K562 (cell line): ENCODE data around the gene CYP4F12. TPM values are rescaled to one million over a fixed set of nuclear protein-coding genes. Genes with fewer than 3 reads are reported as not detected.

ENCODE experiments used
- ATAC-seq: fragments of 200-7000 bp; cut with Tn5 transposase; 3 replicates; pipeline ENCODE4 v1.9.1; 2020; ENCODE audit warnings: moderate library complexity
- BruUV-seq: library from RNA; stranded (reverse); fragments of 400-500 nt; replicated peaks from 2 replicates; lab custom pipeline; 2021; lab: Mats Ljungman, UMichigan
- CTCF ChIA-PET: fragments of 300-600 bp; formaldehyde crosslinking; extraction: SDS; loops from one replicate; lab custom pipeline; 2021; ENCODE audit warnings: low intra/inter-chr PET ratio; lab: Yijun Ruan, JAX
- POLR2A ChIA-PET: fragments of 300-600, 350-650 bp; sonication (Branson Sonifier 250); formaldehyde crosslinking; extraction: SDS; loops from one replicate; lab custom pipeline; 2021; ENCODE audit warnings: antibody characterized with exemption, inconsistent platforms; lab: Yijun Ruan, JAX
- DNase-seq, 4 experiments: peaks; one replicate each; pipeline versions ENCODE4 v3.0.0 to v3.0.0-alpha.2; 2011 to 2018; ENCODE audit warnings: low spot score in 3 of 4, mixed read lengths in 3 of 4; ENCODE audit errors: extremely low read depth in 1 of 4
- FAIRE-seq: peaks from 2 replicates; lab custom pipeline; 2011; peaks lifted over from hg19 to GRCh38; lab: Jason Lieb, UNC
- H2AFZ ChIP-seq: 2 replicates; pipeline ENCODE4 v1.6.0; 2011; ENCODE audit warnings: low read depth, low read length, control low read depth, inconsistent platforms
- H3K27ac ChIP-seq: fragments of 200-600 bp; 3 replicates; pipeline ENCODE4 v1.8.0; 2011; ENCODE audit warnings: low read depth, mild to moderate bottlenecking, control low read depth, inconsistent platforms, low read length, moderate library complexity, mixed read lengths; ENCODE audit errors: extremely low read depth
- H3K27me3 ChIP-seq, 2 experiments: fragments of 300-600 bp in 1 of 2; 2 replicates in 1 of 2; 3 replicates in 1 of 2; pipeline versions ENCODE4 v1.6.0 to v1.8.0; 2011; ENCODE audit warnings: inconsistent platforms in 2 of 2, low read length in 2 of 2, mild to moderate bottlenecking in 1 of 2, mixed read lengths in 1 of 2, moderate library complexity in 1 of 2; ENCODE audit not compliant: control insufficient read depth in 2 of 2, insufficient read depth in 2 of 2
- H3K36me3 ChIP-seq: fragments of 300-600 bp; 3 replicates; pipeline ENCODE4 v1.8.0; 2011; ENCODE audit warnings: mild to moderate bottlenecking, low read length, inconsistent platforms; ENCODE audit not compliant: control insufficient read depth, insufficient read depth
- H3K4me1 ChIP-seq, 2 experiments: fragments of 200-600 bp in 1 of 2; replicated peaks in 1 of 2; 2 replicates in 1 of 2; 3 replicates in 1 of 2; pipeline versions ENCODE4 v1.5.1 to v1.8.0; 2011; ENCODE audit warnings: inconsistent platforms in 2 of 2, low read length in 2 of 2, mild to moderate bottlenecking in 1 of 2, mixed read lengths in 1 of 2, moderate library complexity in 1 of 2; ENCODE audit not compliant: control insufficient read depth in 2 of 2, insufficient read depth in 2 of 2
- H3K4me2 ChIP-seq: 2 replicates; pipeline ENCODE4 v1.6.1; 2011; ENCODE audit warnings: low read length, control low read depth, inconsistent platforms, mixed read lengths; ENCODE audit not compliant: insufficient read depth
- H3K4me3 ChIP-seq: fragments of 200-600 bp; sonication (generic), shearing (Covaris generic); 2 replicates; pipeline ENCODE4 v1.5.1; 2016; ENCODE audit warnings: control low read depth, inconsistent platforms
- H3K79me2 ChIP-seq: fragments of 200-600 bp; 3 replicates; pipeline ENCODE4 v1.8.0; 2011; ENCODE audit warnings: low read length, inconsistent platforms; ENCODE audit not compliant: control insufficient read depth, insufficient read depth
- H3K9ac ChIP-seq, 2 experiments: 2 replicates each; pipeline versions ENCODE4 v1.6.0 to v1.6.1; 2011; ENCODE audit warnings: low read depth in 2 of 2, low read length in 2 of 2, control low read depth in 1 of 2, inconsistent platforms in 1 of 2, mild to moderate bottlenecking in 1 of 2, mixed read lengths in 1 of 2; ENCODE audit not compliant: insufficient read depth in 1 of 2
- H3K9me1 ChIP-seq: one replicate; pipeline ENCODE4 v1.6.0; 2011; ENCODE audit warnings: inconsistent platforms, mild to moderate bottlenecking, low read length, moderate library complexity; ENCODE audit not compliant: control insufficient read depth, insufficient read depth
- H3K9me3 ChIP-seq: replicated peaks from 2 replicates; pipeline ENCODE4 v1.5.1; 2011; ENCODE audit warnings: low read depth, low read length, inconsistent platforms; ENCODE audit not compliant: control insufficient read depth, insufficient read depth
- H4K20me1 ChIP-seq: replicated peaks from 2 replicates; pipeline ENCODE4 v1.6.1; 2011; ENCODE audit warnings: low read length, inconsistent platforms, mixed read lengths; ENCODE audit not compliant: control insufficient read depth, insufficient read depth
- BRD4 ChIP-seq: fragments of 200-600 bp; sonication (generic); IDR thresholded peaks from 2 replicates; pipeline ENCODE4 v1.6.1; 2017; ENCODE audit warnings: inconsistent platforms
- CBX3 ChIP-seq, 2 experiments: IDR thresholded peaks; 1 replicate in 1 of 2; 2 replicates in 1 of 2; pipeline ENCODE4 v1.6.1; 2012; ENCODE audit warnings: inconsistent platforms in 2 of 2, low read length in 2 of 2, borderline replicate concordance in 1 of 2, control low read depth in 1 of 2
- DNMT1 ChIP-seq: fragments of 450-650 bp; IDR thresholded peaks from 2 replicates; pipeline ENCODE4 v1.6.1; 2016; ENCODE audit warnings: antibody characterized with exemption, mild to moderate bottlenecking
- GABPB1 ChIP-seq: sonication (generic); formaldehyde crosslinking; IDR thresholded peaks from 2 replicates; pipeline ENCODE4 v1.8.0; 2022; ENCODE audit warnings: mild to moderate bottlenecking, missing genetic modification reagents
- GABPB2 ChIP-seq: fragments of 250-450 bp; sonication (Bioruptor Pico); conservative IDR thresholded peaks from 2 replicates; pipeline ENCODE4 v1.5.1; 2021; ENCODE audit warnings: mild to moderate bottlenecking
- HNRNPUL1 ChIP-seq: fragments of 200-400 bp; formaldehyde crosslinking; IDR thresholded peaks from 2 replicates; pipeline ENCODE4 v1.6.1; 2017; ENCODE audit warnings: low read length
- HSF4 ChIP-seq: fragments of 250-450 bp; sonication (Bioruptor Pico); IDR thresholded peaks from 2 replicates; pipeline ENCODE4 v2.1.2; 2022; ENCODE audit warnings: mild to moderate bottlenecking, moderate library complexity, borderline replicate concordance
- MED1 ChIP-seq: sonication (generic); formaldehyde crosslinking; IDR thresholded peaks from 2 replicates; pipeline ENCODE4 v1.8.1; 2023; ENCODE audit warnings: missing genetic modification reagents, borderline replicate concordance
- MTA3 ChIP-seq: fragments of 450-650 bp; formaldehyde crosslinking; IDR thresholded peaks from 2 replicates; pipeline ENCODE4 v1.6.1; 2017; ENCODE audit warnings: mild to moderate bottlenecking, borderline replicate concordance
- NCOA1 ChIP-seq: fragments of 450-650 bp; IDR thresholded peaks from 2 replicates; pipeline ENCODE4 v1.6.1; 2016; ENCODE audit warnings: low read depth
- POU5F1 ChIP-seq: fragments of 150-350 bp; IDR thresholded peaks from 2 replicates; pipeline ENCODE4 v1.6.1; 2014; ENCODE audit warnings: borderline replicate concordance, low read length, low read depth, mild to moderate bottlenecking; ENCODE audit not compliant: partially characterized antibody
- SMAD4 ChIP-seq: fragments of 250-450 bp; sonication (Bioruptor Pico); conservative IDR thresholded peaks from 2 replicates; pipeline ENCODE4 v1.8.0; 2021; ENCODE audit warnings: inconsistent platforms, mild to moderate bottlenecking, moderate library complexity
- TSHZ1 ChIP-seq: fragments of 250-450 bp; sonication (Bioruptor Pico); IDR thresholded peaks from 2 replicates; pipeline ENCODE4 v1.4.0; 2020; ENCODE audit warnings: mild to moderate bottlenecking, moderate library complexity
- ZFPM2 ChIP-seq: fragments of 250-450 bp; sonication (Bioruptor Pico); IDR thresholded peaks from 2 replicates; pipeline ENCODE4 v1.5.1; 2022; ENCODE audit warnings: mild to moderate bottlenecking
- ZNF184 ChIP-seq: sonication (generic); formaldehyde crosslinking; IDR thresholded peaks from 2 replicates; pipeline ENCODE4 v1.5.0; 2020; ENCODE audit warnings: missing genetic modification reagents
- ZNF77 ChIP-seq: fragments of 250-450 bp; sonication (Bioruptor Pico); IDR thresholded peaks from 2 replicates; pipeline ENCODE4 v1.5.0; 2020
- WGBS: fragments of 100-300 bp; shearing (Covaris generic); methylation state at CpG from one replicate; pipeline ENCODE4 v1.1.6; 2016; ENCODE audit warnings: low coverage, mixed read lengths; ENCODE audit not compliant: insufficient coverage; ENCODE audit errors: missing lambda C conversion rate; 5-methylcytosine and 5-hydroxymethylcytosine counted together
- in situ Hi-C: fragments of 300-500 bp; cut with MboI; formaldehyde crosslinking; loops from 4 replicates; pipeline ENCODE4 v1.15.0; 2018; ENCODE audit warnings: inconsistent platforms, mixed read lengths
- intact Hi-C: fragments of 100-400 bp; cut with micrococcal nuclease; formaldehyde crosslinking; loops from 2 replicates; pipeline ENCODE4 v1.14.2; 2022
- polyA plus RNA-seq, 8 experiments: library from polyadenylated mRNA; depleted of rRNA in 4 of 8; stranded (reverse) in 5 of 8; unstranded in 3 of 8; fragments of >200 nt; fragmentation: Nextera tagmentation in 2 of 8; fragmentation: Illumina TruSeq in 1 of 8; extraction: Ambion mirVana in 2 of 8; extraction: Trizol in 1 of 8; gene quantifications; 2 replicates each; pipeline versions ENCODE4 v1.2.1 to v1.2.3, GENCODE V29; 2011 to 2014; ENCODE audit warnings: inconsistent platforms in 1 of 8, missing spikeins in 1 of 8
- total RNA-seq, 7 experiments: library from RNA; depleted of rRNA in 6 of 7; stranded (reverse); fragments of >200 nt in 6 of 7; fragmentation: Illumina TruSeq in 2 of 7; extraction: Trizol in 2 of 7; gene quantifications; 2 replicates each; pipeline versions ENCODE4 v1.2.1 to v1.2.3, GENCODE V29; 2011 to 2021; ENCODE audit warnings: low replicate concordance in 1 of 7

The CYP4F12 gene
- total and polyA plus RNA-seq, 9 of the 15 experiments (the other 6 are each of a cell fraction or from before 2014, with no cell fraction given) = not detected

- H3K4me3 ChIP-seq = no peak overlapping the region
- in situ Hi-C loops = no loop called here
- no peaks in the 10 kb centered on the region for H3K4me1 ChIP-seq
- no peak for DNase-seq
- no peak for TF ChIP-seq ZFPM2 (CRISPR knock-in tag)
- TF ChIP-seq MTA3 = no peak
- TF ChIP-seq POU5F1 = no peak
- TF ChIP-seq SMAD4 = no peak
- no peak for TF ChIP-seq BRD4
- TF ChIP-seq HSF4 = no peak
- TF ChIP-seq CBX3 (IDR thresholded peaks at IDR 0.05; ENCODE audit: borderline replicate concordance in 1 of 2, low read length in 2 of 2) = no peak
- TF ChIP-seq HNRNPUL1 = no peak
- no peak for TF ChIP-seq NCOA1
- TF ChIP-seq MED1 (CRISPR knock-in tag) = no peak
- no peak for TF ChIP-seq ZNF184
- no peak for TF ChIP-seq DNMT1
- TF ChIP-seq TSHZ1 (CRISPR knock-in tag) = no peak
- TF ChIP-seq GABPB2 (CRISPR knock-in tag) = no peak
- TF ChIP-seq ZNF77 (CRISPR knock-in tag) = no peak
- TF ChIP-seq GABPB1 (CRISPR knock-in tag) = no peak
- TF ChIP-seq, all 486 proteins: peak for 0
- ChIA-PET POLR2A (no interaction called here), CTCF (no interaction called here)
- H3K27me3 ChIP-seq = no peaks in the 10 kb centered on the region
- H3K9me3 ChIP-seq = no peaks in the 10 kb centered on the region
- no peaks in the 10 kb centered on the region for H3K79me2 ChIP-seq
- H2AFZ ChIP-seq = no peak overlapping the region
- H3K4me2 ChIP-seq = no peak overlapping the region
- 0% methylated on average over 1 of the region's 1 CpG for WGBS
- FAIRE-seq = no peak
- no peaks in the 10 kb centered on the region for H3K36me3 ChIP-seq
- BruUV-seq = no TSS peak
- intact Hi-C loops = no loop called here
- ATAC-seq = no peak
- no peak overlapping the region for H3K27ac ChIP-seq
- H3K9me1 ChIP-seq = no peaks in the 10 kb centered on the region
- no peaks in the 10 kb centered on the region; the same call in 1 of the 2 replicates for H4K20me1 ChIP-seq
- H3K9ac ChIP-seq = no peak overlapping the region
Measured at GRCh38 chr19:15715642-15716041, 42.8 kb downstream of the CYP4F12 start.
